HUES48 (cell line): ENCODE measurements around the gene GALM.
"Not testable (repeated sequence)": the region's sequence is repeated elsewhere in the genome, so short reads cannot be mapped to it uniquely, and the experiment has no call there.

Source experiments
- H3K27ac ChIP-seq: one replicate; pipeline ENCODE4 v1.7.0; 2013; ENCODE audit warnings: low read depth, low read length, inconsistent platforms
- H3K27me3 ChIP-seq: 2 replicates; pipeline ENCODE4 v1.6.1; 2013; ENCODE audit warnings: mild to moderate bottlenecking, low read length; ENCODE audit not compliant: control insufficient read depth, insufficient read depth
- H3K36me3 ChIP-seq: 2 replicates; pipeline ENCODE4 v1.6.1; 2013; ENCODE audit warnings: low read length; ENCODE audit not compliant: control insufficient read depth, insufficient read depth
- H3K4me1 ChIP-seq: 2 replicates; pipeline ENCODE4 v1.6.1; 2013; ENCODE audit warnings: mild to moderate bottlenecking, low read length; ENCODE audit not compliant: control insufficient read depth, insufficient read depth
- H3K4me3 ChIP-seq: 2 replicates; pipeline ENCODE4 v1.5.1; 2013; ENCODE audit warnings: mild to moderate bottlenecking, low read depth, low read length
- H3K9ac ChIP-seq: 2 replicates; pipeline ENCODE4 v1.6.1; 2013; ENCODE audit warnings: mild to moderate bottlenecking, low read depth, low read length, moderate library complexity
- H3K9me3 ChIP-seq: 2 replicates; pipeline ENCODE4 v1.6.1; 2013; ENCODE audit warnings: low read length; ENCODE audit not compliant: control insufficient read depth, insufficient read depth

The GALM gene

DNA sequence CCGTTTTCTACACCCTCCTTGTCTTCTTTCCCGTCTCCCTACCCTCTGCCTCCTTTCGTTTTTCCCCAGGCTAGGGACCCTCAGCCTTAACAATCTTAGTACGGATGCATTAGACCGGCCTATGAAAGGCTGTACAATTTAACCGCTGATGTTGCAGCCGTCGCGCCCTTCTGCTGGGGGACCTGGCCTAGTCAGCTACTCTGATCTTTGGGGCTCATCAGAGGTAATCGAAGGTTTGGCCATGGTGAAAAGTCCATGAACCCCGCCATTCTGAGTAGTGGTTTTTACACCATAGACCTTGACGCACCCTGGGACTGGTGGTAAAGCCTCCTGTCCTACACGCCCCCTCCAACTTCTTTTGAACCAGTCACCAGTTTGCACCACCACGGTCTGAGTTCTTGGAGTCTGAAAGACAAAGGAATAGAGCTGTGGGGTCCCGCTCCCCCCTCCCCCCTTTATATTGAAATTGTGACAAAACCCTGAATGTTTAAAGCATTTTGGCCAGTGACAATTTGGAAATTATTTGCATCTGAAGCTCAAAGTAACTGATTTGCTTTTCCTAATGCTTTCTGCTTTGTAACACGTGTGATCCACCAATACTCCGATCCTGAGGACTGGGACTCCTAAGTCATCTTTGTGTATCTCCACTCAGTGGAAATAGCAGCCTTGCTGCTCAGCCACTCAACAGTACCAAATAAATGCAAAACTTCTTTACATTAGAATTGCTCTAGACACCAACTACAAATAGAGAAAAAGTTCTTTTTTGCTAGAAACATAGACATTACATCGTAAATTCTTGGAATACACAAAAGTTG lies 85.9 kb downstream of the GALM start:
- H3K36me3 ChIP-seq: peaks cover 32% of the 10 kb centered on the region
- H3K27ac ChIP-seq: peak overlapping the region; percentile 97
- H3K9me3 ChIP-seq: no peaks in the 10 kb centered on the region
- H3K4me1 ChIP-seq: peaks cover 26% of the 10 kb centered on the region
- peak overlapping the region; percentile 89 for H3K4me3 ChIP-seq
- H3K27me3 ChIP-seq: no peaks in the 10 kb centered on the region
- peak overlapping the region; percentile 73 for H3K9ac ChIP-seq

DNA sequence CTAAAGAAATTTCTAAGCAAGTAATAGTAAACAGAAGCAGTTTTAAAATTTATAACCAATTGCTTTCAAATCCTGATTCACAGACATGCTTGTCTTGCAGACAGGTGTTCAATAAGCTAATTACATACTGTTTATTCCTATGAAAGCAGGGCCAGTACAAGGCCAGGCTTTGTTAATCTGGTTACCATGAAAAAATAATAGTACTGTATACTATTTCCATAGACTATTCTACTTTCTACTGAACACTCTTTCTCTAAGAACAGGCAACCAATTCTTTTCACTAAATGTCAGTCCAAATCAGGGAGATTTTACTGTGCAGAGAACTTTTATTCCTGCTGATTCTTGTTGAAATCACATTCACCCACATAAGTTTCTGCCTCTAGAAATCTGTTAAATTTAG lies 88.1 kb downstream of the GALM start:
- Histone ChIP-seq H3K27me3 (no peaks in the 10 kb centered on the region), H3K4me3 (no peak overlapping the region), H3K36me3 (peaks cover 10% of the 10 kb centered on the region), H3K27ac (no peak overlapping the region), H3K4me1 (peaks cover 13% of the 10 kb centered on the region), H3K9ac (no peak overlapping the region), H3K9me3 (no peaks in the 10 kb centered on the region; the same call in 1 of the 2 replicates)

DNA sequence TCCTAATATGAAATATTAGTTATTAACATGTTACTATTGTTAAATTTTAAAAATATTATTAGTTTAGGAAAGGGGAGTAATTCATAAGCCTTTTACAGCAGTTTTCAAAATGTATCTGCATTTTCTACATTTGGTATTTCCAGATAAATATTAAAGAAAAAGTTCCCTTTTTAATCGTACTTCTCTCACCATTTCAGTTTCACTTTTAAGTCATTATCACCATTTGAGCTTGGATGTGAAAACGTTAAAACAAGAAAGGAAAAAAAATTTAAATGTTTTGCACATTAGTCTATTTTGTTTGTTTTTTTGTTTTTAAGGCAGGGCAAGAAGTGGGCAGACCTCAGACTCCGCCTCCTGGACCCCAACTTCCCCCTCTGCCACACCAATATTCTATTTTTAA lies 88.6 kb downstream of the GALM start:
- H3K9me3 ChIP-seq: no peaks in the 10 kb centered on the region; the same call in 1 of the 2 replicates
- H3K27ac ChIP-seq: no peak overlapping the region
- no peaks in the 10 kb centered on the region for H3K27me3 ChIP-seq
- no peak overlapping the region for H3K9ac ChIP-seq
- H3K4me1 ChIP-seq: peaks cover 9% of the 10 kb centered on the region
- H3K36me3 ChIP-seq: peaks cover 5% of the 10 kb centered on the region
- no peak overlapping the region for H3K4me3 ChIP-seq

DNA sequence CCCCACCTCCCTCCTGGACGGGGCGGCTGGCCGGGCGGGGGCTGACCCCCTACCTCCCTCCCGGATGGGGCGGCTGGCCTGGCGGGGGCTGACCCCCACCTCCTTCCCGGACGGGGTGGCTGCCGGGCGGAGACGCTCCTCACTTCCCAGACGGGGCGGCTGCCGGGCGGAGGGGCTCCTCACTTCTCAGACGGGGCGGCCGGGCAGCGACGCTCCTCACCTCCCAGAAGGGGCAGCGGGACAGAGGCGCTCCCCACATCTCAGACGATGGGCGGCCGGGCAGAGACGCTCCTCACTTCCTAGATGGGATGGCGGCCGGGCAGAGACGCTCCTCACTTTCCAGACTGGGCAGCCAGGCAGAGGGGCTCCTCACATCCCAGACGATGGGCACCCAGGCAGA lies 90.0 kb downstream of the GALM start:
- not testable (repeated sequence) for H3K27me3 ChIP-seq, H3K27ac ChIP-seq, H3K36me3 ChIP-seq, H3K4me3 ChIP-seq, H3K9ac ChIP-seq, H3K4me1 ChIP-seq, H3K9me3 ChIP-seq

GRCh38 chr2:38763228-38763627 lies 97.3 kb downstream of the GALM start:
- no peak overlapping the region for H3K4me3 ChIP-seq
- no peak overlapping the region for H3K27ac ChIP-seq
- no peaks in the 10 kb centered on the region for H3K4me1 ChIP-seq
- no peak overlapping the region for H3K9ac ChIP-seq
- no peaks in the 10 kb centered on the region for H3K36me3 ChIP-seq
- no peaks in the 10 kb centered on the region for H3K9me3 ChIP-seq
- no peaks in the 10 kb centered on the region for H3K27me3 ChIP-seq

- Histone ChIP-seq H3K27me3 (no peaks in the 10 kb centered on the region), H3K27ac (no peak overlapping the region), H3K9me3 (no peaks in the 10 kb centered on the region), H3K4me3 (no peak overlapping the region), H3K4me1 (no peaks in the 10 kb centered on the region), H3K9ac (no peak overlapping the region), H3K36me3 (no peaks in the 10 kb centered on the region)
Measured at GRCh38 chr2:38763728-38764127, 97.8 kb downstream of the GALM start.

DNA sequence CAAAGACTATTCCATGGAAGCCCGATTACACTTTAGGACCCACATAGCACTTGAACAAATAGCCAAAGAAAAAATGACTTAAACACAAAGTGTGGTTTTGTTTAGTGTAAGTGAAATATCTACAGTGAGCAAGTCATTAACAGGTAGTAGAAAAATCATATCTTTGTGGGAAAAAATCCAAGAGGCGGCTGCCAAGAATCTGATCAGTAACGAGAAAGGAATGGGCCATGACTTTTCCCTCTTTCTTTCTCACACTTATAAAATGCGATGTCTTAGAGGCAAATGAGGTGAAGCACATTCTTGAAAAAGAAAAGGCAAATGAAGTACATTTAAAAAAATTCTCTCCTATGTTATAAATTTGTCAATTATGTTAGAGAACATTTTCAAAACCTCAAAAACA lies 99.2 kb downstream of the GALM start:
- H3K9ac ChIP-seq: no peak overlapping the region
- no peaks in the 10 kb centered on the region for H3K9me3 ChIP-seq
- H3K27ac ChIP-seq: no peak overlapping the region
- H3K27me3 ChIP-seq: no peaks in the 10 kb centered on the region
- H3K36me3 ChIP-seq: no peaks in the 10 kb centered on the region
- H3K4me1 ChIP-seq: no peaks in the 10 kb centered on the region
- no peak overlapping the region for H3K4me3 ChIP-seq

- H3K27me3 ChIP-seq: no peaks in the 10 kb centered on the region
- H3K9ac ChIP-seq: no peak overlapping the region
- no peaks in the 10 kb centered on the region for H3K4me1 ChIP-seq
- no peak overlapping the region for H3K27ac ChIP-seq
- H3K9me3 ChIP-seq: no peaks in the 10 kb centered on the region
- H3K36me3 ChIP-seq: no peaks in the 10 kb centered on the region
- no peak overlapping the region for H3K4me3 ChIP-seq
Measured at GRCh38 chr2:38765551-38765950, 99.6 kb downstream of the GALM start.

- Histone ChIP-seq H3K4me1 (no peaks in the 10 kb centered on the region), H3K27me3 (no peaks in the 10 kb centered on the region), H3K9me3 (no peaks in the 10 kb centered on the region), H3K9ac (no peak overlapping the region), H3K4me3 (no peak overlapping the region), H3K27ac (no peak overlapping the region), H3K36me3 (no peaks in the 10 kb centered on the region)
Measured at GRCh38 chr2:38771632-38772031, 105.7 kb downstream of the GALM start.

DNA sequence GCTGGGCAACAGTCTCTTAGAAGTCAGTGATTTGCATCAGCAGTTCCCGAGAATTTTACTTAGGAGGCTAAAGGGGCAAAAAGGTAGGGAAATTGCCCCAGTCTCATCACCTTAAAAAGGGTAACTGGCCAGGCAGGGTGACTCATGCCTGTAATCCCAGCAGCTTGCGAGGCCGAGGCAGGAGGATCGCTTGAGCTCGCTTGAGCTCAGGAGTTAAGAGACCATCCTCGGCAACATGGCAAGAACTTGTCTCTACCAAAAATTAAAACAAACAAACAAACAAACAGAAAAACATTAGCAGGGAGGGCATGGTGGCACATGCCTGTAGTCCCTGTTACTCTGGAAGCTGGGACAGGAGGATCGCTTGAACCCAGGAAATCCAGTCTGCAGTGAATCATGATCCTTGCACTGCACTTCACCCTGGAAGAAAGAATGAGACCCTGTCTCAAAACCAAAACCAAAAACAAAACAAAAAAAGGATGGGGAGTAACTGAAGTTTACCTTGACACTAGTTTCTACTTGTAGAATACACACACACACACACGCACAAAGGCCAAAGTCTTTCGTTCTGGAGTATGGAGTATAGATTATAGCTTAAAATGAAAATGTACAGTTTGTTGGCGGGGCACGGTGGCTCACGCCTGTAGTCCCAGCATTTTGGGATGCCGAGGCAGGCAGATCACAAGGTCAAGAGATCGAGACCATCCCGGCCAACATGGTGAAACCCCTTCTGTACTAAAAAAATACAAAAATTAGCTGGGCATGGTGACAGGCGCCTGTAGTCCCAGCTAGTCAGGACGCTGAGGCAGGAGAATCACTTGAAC lies 109.4 kb downstream of the GALM start:
- Histone ChIP-seq H3K9me3 (no peaks in the 10 kb centered on the region), H3K9ac (no peak overlapping the region), H3K36me3 (no peaks in the 10 kb centered on the region), H3K4me3 (no peak overlapping the region), H3K27me3 (no peaks in the 10 kb centered on the region), H3K4me1 (no peaks in the 10 kb centered on the region), H3K27ac (no peak overlapping the region)

- Histone ChIP-seq H3K9me3 (no peaks in the 10 kb centered on the region), H3K36me3 (no peaks in the 10 kb centered on the region), H3K4me1 (no peaks in the 10 kb centered on the region), H3K27me3 (no peaks in the 10 kb centered on the region), H3K9ac (no peak overlapping the region), H3K4me3 (no peak overlapping the region), H3K27ac (no peak overlapping the region)
Measured at GRCh38 chr2:38775921-38776225, 110.0 kb downstream of the GALM start.
